Stimulated activated CD4-positive, alpha-beta T cell treated with anti-CD3 and anti-CD28 coated beads, Interleukin-15, amount 100 ng/mL, for 24 hours (primary cell): ENCODE data around the gene STAU1.
A peak's percentile ranks its signal among the peaks of the same experiment; 100 is the strongest.

Experiments used
- DNase-seq: peaks from one replicate; pipeline ENCODE4 v3.0.0-alpha.2; 2020

STAU1 gene, protein sequence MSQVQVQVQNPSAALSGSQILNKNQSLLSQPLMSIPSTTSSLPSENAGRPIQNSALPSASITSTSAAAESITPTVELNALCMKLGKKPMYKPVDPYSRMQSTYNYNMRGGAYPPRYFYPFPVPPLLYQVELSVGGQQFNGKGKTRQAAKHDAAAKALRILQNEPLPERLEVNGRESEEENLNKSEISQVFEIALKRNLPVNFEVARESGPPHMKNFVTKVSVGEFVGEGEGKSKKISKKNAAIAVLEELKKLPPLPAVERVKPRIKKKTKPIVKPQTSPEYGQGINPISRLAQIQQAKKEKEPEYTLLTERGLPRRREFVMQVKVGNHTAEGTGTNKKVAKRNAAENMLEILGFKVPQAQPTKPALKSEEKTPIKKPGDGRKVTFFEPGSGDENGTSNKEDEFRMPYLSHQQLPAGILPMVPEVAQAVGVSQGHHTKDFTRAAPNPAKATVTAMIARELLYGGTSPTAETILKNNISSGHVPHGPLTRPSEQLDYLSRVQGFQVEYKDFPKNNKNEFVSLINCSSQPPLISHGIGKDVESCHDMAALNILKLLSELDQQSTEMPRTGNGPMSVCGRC

DNA sequence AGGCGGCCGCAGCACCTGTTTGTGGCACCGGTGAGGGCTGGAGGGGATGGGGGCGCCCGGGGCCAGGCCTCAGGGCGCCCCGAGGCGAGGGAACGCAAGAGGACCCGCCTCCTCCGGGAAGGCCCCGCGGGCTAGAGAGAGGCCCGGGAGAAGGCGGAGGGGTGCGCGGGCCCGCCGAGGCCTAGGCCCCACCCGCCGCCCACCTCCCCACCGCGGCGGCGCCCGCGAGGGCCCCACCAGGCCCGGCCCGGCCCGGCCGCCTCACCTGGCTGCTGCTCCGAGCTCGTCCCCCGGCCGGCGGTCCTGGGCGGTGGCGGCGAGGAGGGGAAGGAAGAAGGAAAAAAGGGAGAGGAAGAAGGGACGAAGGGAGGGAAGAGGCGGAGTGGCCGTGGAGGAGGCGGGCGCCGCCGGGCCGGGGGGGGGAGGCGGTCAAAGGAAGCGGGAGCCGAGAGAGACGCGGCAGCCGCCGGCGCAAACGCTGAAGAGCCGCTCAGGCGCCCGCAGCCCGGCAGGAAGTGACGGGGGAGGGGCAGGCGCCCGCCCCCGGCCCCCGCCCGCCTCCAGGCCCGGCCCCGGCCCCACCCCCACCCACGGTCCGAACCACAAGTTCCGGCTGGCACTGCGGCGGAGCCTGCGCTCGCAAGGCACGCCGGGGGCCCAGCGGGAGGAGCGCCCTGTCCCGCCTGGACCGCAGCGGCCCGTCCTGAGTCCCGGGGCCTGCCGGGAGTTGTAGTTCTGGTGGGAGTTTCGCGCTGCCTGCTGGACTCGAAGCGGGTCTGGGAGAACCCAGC lies at the start of gene STAU1:
Gene STAU1, minus strand, starts transcription at position 484 of the 791 bp plus-strand sequence. CDS start 22,133 bp downstream, outside the sequence.
- peak; percentile 96 for DNase-seq

DNA sequence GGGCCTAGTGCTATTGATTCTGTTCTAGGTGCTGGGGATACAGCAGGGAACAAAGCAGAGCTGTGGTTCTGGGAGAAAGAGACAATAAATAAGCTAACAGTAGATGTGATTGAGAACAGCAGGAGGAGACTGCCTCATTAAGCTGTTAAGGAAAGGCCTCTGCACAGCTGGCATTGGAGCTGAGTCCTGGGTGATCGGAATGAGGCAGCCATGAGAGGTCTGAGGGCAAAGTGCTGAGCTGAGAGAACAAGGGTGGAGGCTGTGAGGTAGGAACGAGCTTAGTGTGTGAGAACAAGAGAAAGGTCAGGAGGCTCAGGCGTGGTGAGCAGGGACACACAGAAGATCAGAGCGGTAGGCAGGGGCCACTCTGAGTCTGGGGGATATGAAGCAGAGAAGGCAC lies 49.4 kb upstream of the STAU1 start:
- DNase-seq: no peak

DNA sequence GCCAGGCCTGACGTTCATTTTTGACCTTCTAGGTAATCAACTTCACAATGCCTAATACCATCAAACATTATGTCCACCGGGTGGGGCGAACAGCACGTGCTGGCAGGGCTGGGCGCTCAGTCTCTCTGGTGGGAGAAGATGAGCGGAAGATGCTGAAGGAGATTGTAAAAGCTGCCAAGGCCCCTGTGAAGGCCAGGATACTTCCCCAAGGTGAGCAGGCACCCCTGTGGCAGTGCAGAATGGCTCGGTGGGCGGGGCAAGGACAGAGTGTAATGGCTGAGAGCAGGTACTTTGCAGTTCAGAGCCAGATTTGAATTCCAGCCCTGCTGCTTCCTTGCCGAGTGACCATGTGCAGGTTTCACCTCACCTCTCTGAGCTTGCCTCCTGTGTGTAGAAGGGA lies 48.2 kb upstream of the STAU1 start:
- DNase-seq: no peak

DNA sequence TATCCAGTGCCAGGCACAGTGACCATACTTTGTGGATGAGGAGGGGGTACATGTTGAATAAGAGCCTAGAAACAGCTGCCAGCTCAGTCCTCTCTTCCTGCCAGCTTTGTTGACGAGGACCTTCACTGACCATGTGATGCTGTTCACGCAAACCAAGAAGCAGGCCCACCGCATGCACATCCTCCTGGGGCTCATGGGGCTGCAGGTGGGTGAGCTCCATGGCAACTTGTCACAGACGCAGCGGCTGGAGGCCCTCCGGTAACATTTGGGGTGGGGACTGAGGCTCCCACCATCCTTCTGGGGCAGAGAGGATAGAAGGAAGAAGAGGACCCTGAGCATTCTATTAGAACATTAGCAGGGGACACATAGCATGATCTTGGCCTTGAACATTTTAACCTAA lies 46.7 kb upstream of the STAU1 start:
- no peak for DNase-seq

DNA sequence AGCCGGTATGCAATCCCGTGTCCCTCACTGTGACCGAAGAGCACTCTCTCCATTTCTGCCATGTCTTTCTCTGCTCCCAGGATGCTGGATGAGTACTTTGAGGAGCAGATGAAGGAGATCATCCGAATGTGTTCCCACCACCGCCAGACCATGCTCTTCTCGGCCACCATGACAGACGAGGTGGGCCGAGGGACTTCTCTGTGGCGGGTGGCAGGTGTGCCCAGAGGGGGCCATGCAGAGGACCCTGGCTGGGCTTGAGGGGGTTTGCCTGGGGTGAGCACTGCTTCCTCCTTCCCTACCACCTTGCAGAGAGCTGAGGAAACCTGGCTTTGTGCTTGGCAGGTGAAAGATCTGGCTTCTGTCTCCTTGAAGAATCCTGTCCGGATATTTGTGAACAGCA lies 45.1 kb upstream of the STAU1 start:
- DNase-seq: no peak

DNA sequence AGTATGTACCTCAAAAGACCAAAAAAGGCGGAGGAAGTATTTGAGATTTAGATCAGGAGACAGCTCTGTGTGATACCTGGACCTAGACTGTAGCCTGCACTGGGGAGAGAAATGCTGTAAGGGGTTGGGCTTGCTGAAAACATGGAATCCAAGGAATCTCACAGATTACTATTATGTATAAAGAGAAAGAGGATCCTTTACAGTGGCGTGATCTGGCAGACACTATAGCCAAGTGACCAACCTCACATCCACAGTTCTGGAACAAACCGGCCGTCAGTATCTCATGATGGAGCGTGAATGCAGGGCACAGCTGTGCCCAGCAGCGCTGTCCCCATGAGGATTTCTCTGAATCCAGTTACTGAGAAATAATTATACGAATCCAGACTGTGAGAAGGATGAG lies 43.3 kb upstream of the STAU1 start:
- DNase-seq: no peak

DNA sequence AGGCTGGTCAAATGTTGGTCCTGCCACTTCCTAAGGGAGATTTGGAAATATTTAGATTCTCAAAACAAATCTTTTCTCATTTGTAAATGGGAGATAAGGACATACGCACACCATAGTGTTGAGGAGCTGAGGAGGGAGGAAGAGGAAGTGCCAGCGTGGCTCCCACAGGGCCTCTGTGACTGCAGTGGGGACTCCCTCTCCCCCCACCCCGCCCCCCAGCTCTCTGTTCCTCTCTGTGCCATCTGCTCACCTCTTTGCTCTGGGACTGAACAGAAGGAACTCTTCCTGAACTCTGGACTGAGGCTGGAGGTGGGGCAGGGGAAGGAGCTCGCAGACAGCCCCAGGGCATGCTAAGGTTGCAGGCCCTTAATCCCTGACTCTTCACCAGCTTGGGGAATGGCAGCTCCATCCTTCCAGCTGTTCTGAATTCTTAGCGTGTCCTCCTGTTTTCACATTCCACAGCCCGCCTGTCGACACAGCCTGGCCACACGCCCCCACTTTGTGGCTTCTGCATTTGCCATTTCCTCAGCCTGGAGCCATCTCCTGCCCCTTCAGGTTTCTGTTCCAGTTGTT lies 42.5 kb upstream of the STAU1 start:
- no peak for DNase-seq

DNA sequence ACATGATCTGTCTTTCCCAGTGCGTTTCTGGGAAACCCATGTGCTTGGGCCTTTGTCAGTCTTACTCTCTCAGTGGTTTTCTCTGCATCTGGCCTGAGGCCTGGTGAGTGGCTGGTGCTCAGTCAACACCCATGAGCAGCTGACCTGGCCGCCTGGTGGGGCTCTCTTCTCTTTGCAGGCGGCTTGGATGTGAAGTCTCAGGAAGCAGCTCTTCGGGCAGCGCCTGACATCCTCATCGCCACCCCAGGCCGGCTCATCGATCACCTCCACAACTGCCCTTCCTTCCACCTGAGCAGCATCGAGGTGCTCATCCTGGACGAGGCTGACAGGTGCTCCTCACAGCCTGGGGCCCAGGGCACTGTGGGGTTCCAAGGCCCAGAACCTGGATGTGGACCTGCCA lies 41.9 kb upstream of the STAU1 start:
- DNase-seq: no peak

DNA sequence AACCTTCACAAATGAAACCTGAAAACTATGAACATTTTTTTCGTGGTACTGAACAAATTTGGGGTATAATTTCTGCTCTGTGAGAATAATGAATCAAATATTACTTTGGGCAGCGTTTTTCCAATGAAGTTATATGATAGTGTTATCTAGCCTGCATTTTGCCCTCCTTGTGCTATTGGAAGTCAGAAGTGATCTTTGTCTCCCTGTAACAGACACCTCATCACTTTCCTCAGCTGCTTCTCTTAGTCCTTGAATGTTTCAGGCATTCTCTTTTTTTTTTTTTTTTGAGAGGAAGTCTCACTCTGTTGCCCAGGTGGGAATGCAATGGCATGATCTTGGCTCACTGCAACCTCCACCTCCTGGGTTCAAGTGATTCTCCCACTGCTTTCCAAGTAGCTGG lies 41.2 kb upstream of the STAU1 start:
- DNase-seq: no peak

DNA sequence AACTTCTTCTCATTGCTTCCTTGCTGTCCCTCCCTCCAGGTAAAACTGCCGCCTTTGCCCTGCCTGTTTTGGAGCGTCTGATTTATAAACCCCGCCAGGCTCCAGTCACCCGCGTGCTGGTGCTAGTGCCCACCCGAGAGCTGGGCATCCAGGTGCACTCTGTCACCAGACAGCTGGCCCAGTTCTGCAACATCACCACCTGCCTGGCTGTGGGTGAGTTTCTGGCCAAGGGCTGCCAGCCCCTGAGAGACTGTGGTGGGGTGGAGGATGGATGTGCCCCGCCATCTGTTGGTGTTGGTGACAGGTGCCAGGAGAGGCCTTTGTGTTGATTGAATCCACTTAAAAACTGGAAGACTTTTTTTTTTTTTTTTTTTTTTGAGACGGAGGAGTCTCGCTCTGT lies 40.5 kb upstream of the STAU1 start:
- no peak for DNase-seq

DNA sequence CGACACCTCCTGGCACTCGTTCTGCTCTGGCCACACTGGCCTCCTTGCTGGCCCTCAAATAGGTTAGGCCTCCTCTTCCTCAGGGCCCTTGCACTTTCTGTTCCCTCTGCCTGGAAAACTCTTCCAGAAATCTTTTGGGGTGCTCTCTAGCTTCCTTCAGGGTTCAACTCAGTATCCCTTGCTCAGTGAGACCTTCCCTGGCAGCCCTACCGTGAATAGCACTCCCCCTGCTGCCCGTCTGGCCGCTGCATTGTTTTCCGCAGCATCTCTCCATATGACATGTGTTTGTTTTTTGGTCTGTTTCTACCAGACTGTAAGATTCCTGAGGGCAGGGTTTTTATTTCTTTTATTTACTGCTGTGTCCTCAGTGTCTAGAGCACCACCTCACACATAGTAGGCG lies 37.8 kb upstream of the STAU1 start:
- DNase-seq: no peak

DNA sequence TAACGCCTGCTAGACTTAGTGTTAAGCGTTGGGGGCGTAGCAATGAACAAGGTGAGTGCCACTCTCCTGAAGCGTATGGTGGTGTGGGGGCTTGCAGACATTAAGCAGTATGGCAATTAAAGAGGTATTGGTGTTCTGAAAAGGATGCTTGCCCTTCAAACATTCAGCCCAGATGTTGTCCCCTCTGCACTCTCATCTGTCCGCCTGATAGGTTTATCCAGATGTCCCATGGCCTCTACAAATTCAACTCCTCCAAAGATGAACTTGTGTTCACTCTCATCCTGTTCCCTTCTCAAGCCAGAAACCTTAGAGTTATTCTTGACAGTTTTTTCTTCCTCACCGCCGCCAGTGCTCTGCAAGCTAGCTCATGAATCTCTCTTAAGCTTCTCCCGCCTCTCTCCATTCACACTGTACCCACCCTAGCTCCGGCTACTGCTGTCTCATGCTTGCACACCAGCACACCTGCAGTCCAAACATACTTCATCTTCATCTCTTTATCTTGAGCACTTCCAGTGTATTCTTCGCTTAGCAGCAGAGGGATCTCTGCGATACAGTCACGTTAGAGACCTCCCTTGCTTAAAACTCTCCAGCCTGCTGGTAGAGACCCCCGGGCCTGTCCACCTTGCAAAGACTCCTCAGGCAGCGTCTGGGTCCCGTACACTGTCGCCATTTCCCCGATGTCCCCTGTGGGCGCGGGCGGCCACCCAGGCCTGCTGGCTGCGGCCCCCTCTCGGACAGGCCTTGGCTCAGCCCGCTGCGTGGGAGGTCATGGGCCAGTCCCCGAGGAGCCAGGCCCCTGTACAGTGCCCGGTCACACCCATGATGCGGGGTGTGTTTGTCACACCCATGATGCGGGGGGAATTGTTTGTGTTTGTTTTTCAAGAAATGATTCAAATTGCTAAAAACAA lies 32.0 kb upstream of the STAU1 start:
- DNase-seq: no peak

DNA sequence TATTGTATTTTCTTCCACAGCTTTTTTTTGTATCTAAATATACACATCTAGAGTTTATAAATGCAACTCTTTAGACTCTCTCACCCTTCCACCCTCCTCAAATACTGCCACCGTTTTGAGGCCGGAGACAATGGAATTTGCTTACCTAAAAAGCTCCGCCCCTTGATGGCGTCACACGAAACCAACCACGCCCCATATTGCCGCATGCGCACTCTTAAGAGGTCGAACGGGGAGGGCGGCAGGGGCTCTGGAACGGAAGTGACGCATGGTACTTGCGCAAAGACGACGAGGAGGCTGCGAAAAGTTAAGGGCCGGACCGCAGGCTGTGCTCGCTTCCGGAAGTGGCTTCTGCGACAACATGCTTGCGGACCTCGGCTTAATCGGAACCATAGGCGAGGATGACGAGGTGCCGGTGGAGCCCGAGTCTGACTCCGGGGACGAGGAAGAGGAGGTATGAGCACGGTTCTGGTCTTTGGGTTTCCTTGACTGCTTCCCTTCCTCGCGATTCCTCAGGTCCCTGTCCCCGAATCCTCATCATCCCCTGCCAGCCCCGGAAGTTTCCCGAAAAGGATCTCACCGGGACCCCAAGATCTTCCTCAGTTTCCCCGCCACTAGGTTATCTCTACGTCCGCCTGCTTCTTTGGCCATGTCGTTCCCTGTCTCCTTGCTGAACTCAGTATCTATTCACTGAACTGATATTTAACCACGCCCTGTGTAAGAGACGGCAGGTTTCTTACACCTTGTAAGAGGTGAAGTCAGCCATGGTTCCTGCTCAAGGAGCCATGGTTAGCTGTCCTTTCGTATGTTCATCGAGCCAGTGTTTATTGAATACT lies 31.2 kb upstream of the STAU1 start, which contains the start of gene DDX27:
Gene DDX27, plus strand, starts transcription at position 326 of the 833 bp plus-strand sequence. Its CDS starts 33 bp downstream, at position 359.
- DNase-seq: peak; percentile 96

DNA sequence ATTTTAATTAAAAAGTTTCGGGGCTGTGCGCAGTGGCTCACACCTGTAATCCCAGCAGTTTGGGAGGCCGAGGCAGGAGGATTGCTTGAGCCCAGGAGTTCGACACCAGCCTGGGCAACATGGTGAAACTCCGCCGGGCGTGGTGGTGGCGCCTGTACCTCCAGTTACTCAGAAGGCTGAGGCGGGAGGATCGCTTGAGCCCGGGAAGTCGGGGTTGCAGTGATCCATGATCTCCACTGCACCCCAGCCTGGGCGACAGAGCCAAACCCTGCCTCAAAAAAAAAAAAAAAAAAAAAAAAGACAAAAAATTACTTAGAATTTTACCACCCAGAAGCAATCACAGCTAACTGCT lies 30.6 kb upstream of the STAU1 start:
- peak; percentile 18 for DNase-seq

DNA sequence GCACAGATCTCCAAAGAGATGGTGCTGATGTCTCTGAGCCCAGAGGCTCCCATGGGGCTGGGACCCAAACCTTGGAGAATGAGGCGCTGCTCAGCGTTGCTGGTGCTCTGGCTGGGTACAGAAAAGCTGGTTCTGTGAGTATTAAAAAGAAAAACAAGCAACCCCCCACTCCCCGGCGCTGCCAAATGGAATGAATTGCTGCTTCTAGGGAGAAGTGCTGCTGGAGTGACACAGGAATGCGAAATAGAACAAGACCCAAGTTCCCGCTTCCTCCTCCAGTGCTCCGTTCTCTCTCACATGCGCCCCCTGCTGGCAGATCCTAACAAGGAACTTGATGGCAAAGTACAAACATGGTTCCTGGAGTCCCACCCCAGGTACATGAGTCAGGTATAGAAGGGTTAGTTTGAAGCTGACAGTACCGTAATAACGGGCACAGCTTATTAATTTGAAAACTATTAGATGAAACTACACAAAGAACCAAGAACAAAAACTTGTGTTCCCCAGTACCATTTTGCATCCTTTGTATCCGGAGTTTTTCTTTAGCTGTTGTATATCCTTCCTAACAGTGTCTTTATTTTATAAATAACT lies 29.0 kb upstream of the STAU1 start:
- peak; percentile 98 for DNase-seq

DNA sequence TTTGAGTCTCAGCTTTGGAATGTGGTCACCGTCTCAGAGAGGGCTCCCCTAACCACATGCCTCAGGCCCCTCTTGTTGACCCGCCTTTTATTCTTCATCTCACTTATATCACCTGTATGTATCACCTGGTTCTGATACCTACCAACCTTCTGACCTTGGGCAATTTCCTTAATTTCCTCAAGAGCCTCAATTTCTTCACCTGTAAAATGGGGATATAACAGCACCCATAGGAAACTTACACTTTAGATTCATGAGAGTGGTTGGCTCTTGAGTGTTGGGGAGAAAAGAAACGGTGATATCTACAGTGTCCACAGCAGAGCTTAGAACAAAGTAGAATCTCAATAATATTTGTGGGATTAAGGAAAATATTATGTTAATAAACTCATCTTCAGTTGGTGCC lies 27.1 kb upstream of the STAU1 start:
- DNase-seq: no peak

DNA sequence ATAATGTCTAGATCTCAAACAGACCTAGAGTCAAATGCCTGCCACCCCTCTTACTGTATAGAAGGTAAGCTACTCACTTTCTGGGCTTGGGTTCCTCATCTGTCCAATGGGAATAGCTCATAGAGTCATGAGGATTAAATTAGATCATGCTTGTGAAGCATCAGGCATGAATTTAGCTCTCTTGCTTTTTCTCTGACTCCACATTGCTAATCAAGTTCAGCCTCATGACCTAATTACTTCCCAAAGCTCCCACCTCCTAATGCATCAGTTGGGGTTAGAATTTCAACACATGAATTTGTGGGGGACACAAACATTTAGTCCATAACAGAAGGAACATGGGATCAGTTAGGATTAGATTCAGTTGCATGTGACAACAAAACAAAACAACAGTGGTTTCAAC lies 26.4 kb upstream of the STAU1 start:
- no peak for DNase-seq

DNA sequence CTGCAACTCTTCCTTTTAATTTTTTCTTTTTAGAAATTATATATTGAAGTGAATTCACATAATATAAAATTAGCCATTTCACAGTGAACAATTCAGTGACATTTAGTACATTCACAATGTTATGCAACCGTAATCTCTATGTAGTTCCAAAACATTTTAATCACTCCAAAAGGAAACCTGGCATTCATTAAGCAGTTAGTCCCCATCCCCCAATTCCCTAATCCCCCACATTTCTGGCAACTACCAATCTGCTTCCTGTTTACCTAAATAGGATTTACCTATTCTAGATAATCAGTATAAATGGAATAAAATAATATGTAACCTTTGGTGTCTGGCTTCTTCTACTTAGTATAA lies 22.6 kb upstream of the STAU1 start:
- DNase-seq: no peak

DNA sequence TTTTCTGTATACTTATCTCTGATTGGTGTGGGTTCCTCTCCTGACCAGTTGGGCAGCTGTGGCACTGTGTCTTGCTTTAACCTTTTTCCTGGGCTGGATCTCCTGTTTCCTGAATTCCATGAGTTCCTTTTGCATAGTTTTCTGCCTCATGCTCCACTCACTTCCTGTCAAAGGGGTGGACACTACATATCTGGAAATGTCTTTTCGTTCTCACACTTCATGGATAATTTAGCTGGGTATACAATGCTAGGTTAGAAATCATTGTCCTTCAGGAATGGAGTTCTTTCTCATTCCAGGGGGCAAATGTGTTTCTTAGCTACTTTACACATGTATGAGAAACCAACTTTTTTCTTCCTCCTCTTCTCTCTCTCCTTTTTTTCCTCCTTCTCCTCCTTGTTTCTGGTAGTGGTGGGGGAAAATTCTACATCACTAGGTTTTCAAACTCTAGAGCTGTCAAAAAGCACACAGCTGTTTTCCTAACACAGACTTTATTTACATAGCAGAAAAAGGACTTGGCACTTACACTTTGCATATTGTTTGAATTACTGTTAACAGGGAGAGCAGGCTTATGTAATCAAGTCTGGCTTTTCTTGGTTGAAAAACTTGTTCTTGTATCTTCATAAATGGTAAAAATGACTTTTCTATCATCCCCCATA lies 22.1 kb upstream of the STAU1 start:
- no peak for DNase-seq

DNA sequence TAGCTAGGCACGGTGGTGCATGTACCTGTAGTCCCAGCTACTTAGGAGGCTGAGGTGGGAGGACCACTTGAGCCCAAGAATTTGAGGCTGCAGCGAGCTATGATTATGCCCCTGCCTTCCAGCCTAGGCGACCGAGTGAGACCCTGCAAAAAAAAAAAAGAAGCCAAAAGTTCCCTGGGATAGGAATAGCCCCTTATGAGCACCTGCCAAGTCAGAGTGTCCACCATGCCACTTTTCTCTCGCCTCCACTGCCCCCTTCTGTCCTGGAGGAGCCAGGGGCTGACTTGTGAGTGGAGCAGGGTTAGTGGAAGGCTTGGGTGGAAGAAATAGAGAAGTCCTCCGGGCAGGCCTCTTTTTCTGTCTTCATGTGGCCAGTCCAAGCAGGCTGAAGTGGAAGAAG lies 18.9 kb upstream of the STAU1 start:
- peak; percentile 24 for DNase-seq

DNA sequence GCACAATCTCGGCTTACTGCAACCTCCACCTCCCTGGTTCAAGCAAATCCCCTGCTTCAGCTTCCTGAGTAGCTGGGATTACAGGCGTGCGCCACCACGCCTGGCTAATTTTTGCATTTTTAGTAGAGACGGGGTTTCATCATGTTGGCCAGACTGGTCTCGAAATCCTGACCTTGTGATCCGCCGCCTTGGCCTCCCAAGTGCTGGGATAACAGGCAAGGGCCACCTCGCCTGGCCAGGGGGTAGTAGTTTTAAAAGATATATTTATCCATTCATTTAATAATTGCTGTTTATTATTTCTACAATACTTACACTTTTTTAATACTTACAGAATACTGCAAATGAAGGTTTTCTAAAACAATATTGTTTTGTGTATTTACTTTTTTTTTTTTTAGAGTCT lies 15.6 kb upstream of the STAU1 start:
- DNase-seq: no peak
